Mesenchymal stem cell (in vitro differentiated cells and primary cell): ENCODE results near the gene PRAMEF5. TPM values are rescaled to one million over a fixed set of nuclear protein-coding genes. Genes with fewer than 3 reads are reported as not detected.
"Not testable (repeated sequence)": the region's sequence is repeated elsewhere in the genome, so short reads cannot be mapped to it uniquely, and the experiment has no call there.

Experiments used
- DNase-seq: peaks from one replicate; pipeline ENCODE4 v3.0.0-alpha.2; 2013
- H2AFZ ChIP-seq: one replicate; pipeline ENCODE4 v1.6.1; 2013; ENCODE audit warnings: low read depth, mild to moderate bottlenecking, control low read depth, inconsistent platforms, low read length, moderate library complexity
- H2AK5ac ChIP-seq: 2 replicates; pipeline ENCODE4 v1.6.1; 2013; ENCODE audit warnings: low read length, moderate library complexity, mild to moderate bottlenecking, inconsistent platforms; ENCODE audit not compliant: severe bottlenecking
- H2BK120ac ChIP-seq: one replicate; pipeline ENCODE4 v1.6.1; 2013; ENCODE audit warnings: low read depth, mild to moderate bottlenecking, inconsistent platforms, low read length, moderate library complexity
- H2BK12ac ChIP-seq, 2 experiments: one replicate each; pipeline ENCODE4 v1.6.1; 2013; ENCODE audit warnings: inconsistent platforms in 2 of 2, low read length in 2 of 2, mild to moderate bottlenecking in 2 of 2, moderate library complexity in 2 of 2, control low read depth in 1 of 2
- H2BK15ac ChIP-seq: one replicate; pipeline ENCODE4 v1.6.1; 2013; ENCODE audit warnings: mild to moderate bottlenecking, low read depth, inconsistent platforms; ENCODE audit not compliant: poor library complexity, severe bottlenecking
- H2BK5ac ChIP-seq: 2 replicates; pipeline ENCODE4 v1.6.1; 2013; ENCODE audit warnings: low read depth, mild to moderate bottlenecking, low read length, control low read depth, inconsistent platforms; ENCODE audit not compliant: poor library complexity, severe bottlenecking
- H3K14ac ChIP-seq, 2 experiments: one replicate each; pipeline ENCODE4 v1.6.1; 2013; ENCODE audit warnings: inconsistent platforms in 2 of 2, low read length in 2 of 2, control low read depth in 1 of 2, mild to moderate bottlenecking in 1 of 2, moderate library complexity in 1 of 2
- H3K18ac ChIP-seq, 2 experiments: one replicate each; pipeline ENCODE4 v1.6.1; 2013; ENCODE audit warnings: inconsistent platforms in 2 of 2, low read length in 2 of 2, control low read depth in 1 of 2, low read depth in 1 of 2, mild to moderate bottlenecking in 1 of 2
- H3K23ac ChIP-seq, 2 experiments: one replicate each; pipeline ENCODE4 v1.6.1; 2013; ENCODE audit warnings: inconsistent platforms in 2 of 2, low read length in 2 of 2, mild to moderate bottlenecking in 2 of 2, moderate library complexity in 2 of 2, control low read depth in 1 of 2
- H3K27ac ChIP-seq: 2 replicates; pipeline ENCODE4 v1.5.1; 2013; ENCODE audit warnings: mild to moderate bottlenecking, moderate library complexity, low read length, control low read depth, inconsistent platforms; ENCODE audit not compliant: poor library complexity, severe bottlenecking
- H3K27me3 ChIP-seq, 2 experiments: 2 replicates each; pipeline versions ENCODE4 v1.6.1 to v1.7.0; 2013; ENCODE audit warnings: low read length in 2 of 2, mild to moderate bottlenecking in 2 of 2, moderate library complexity in 2 of 2, control low read depth in 1 of 2, inconsistent platforms in 1 of 2; ENCODE audit not compliant: control insufficient read depth in 1 of 2, insufficient read depth in 1 of 2
- H3K36me3 ChIP-seq, 2 experiments: 2 replicates each; pipeline versions ENCODE4 v1.6.1 to v1.7.0; 2013; ENCODE audit warnings: low read length in 2 of 2, control low read depth in 1 of 2, inconsistent platforms in 1 of 2, low read depth in 1 of 2, mild to moderate bottlenecking in 1 of 2; ENCODE audit not compliant: insufficient read depth in 2 of 2, control insufficient read depth in 1 of 2
- H3K4ac ChIP-seq, 2 experiments: one replicate each; pipeline ENCODE4 v1.6.1; 2013; ENCODE audit warnings: inconsistent platforms in 2 of 2, low read length in 2 of 2, mild to moderate bottlenecking in 2 of 2, moderate library complexity in 2 of 2, control low read depth in 1 of 2, low read depth in 1 of 2
- H3K4me1 ChIP-seq: 2 replicates; pipeline ENCODE4 v1.6.1; 2013; ENCODE audit warnings: low read depth, low read length, control low read depth; ENCODE audit not compliant: control insufficient read depth, insufficient read depth
- H3K4me2 ChIP-seq: 2 replicates; pipeline ENCODE4 v1.6.1; 2013; ENCODE audit warnings: low read length, mild to moderate bottlenecking, inconsistent platforms; ENCODE audit not compliant: poor library complexity, severe bottlenecking
- H3K4me3 ChIP-seq, 2 experiments: 2 replicates each; pipeline versions ENCODE4 v1.5.1 to v1.7.0; 2013; ENCODE audit warnings: low read length in 2 of 2, mild to moderate bottlenecking in 2 of 2, control low read depth in 1 of 2, low read depth in 1 of 2; ENCODE audit not compliant: insufficient read depth in 1 of 2
- H3K79me1 ChIP-seq: replicated peaks from 2 replicates; pipeline ENCODE4 v1.6.1; 2013; ENCODE audit warnings: mild to moderate bottlenecking, control low read depth, low read length, inconsistent platforms; ENCODE audit not compliant: poor library complexity, severe bottlenecking
- H3K9ac ChIP-seq: 2 replicates; pipeline ENCODE4 v1.7.0; 2013; ENCODE audit warnings: mild to moderate bottlenecking, low read length, moderate library complexity
- H3K9me3 ChIP-seq: 2 replicates; pipeline ENCODE4 v1.7.0; 2013; ENCODE audit warnings: mild to moderate bottlenecking, low read length; ENCODE audit not compliant: control insufficient read depth
- H4K8ac ChIP-seq: one replicate; pipeline ENCODE4 v1.6.1; 2013; ENCODE audit warnings: inconsistent platforms, mild to moderate bottlenecking, low read length, moderate library complexity
- H4K91ac ChIP-seq: one replicate; pipeline ENCODE4 v1.6.1; 2013; ENCODE audit warnings: mild to moderate bottlenecking, low read length, inconsistent platforms
- WGBS: methylation state at CpG from one replicate; pipeline ENCODE4 v1.1.7; 2013; ENCODE audit warnings: mixed read lengths; 5-methylcytosine and 5-hydroxymethylcytosine counted together
- small RNA-seq: library from polyadenylated mRNA; stranded (forward); fragments of <200 nt; extraction: miRNeasy Mini kit (QIAGEN cat#:217004); gene quantifications from one replicate; pipeline ENCODE3, GENCODE V24; 2013; ENCODE audit warnings: low read depth

PRAMEF5 gene

DNA sequence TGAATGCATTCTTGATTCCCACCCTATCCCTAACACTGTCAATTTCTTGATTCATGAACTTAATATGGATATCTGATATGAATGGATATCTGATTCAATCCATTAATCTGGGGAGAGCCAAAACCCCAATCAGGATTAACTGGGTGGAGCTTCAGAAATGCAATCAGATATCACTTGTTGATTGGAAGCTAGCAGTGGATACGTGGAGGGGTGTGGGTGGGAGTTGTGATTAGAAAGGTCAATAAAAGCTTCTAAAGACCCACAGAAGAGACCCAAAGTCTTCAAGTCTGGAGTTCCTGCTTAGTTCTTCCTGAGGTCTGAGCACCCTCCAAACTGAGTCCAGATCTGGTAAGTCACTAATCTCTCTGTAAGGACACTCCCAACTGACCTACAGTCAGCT is 49.2 kb downstream of the PRAMEF5 start, which contains the start of gene PRAMEF33:
Gene PRAMEF33 (plus strand): TSS at position 301 of the 400 bp plus-strand sequence. CDS start 2,416 bp downstream, outside the sequence.
- H2BK15ac ChIP-seq, H3K79me1 ChIP-seq, DNase-seq, H3K4me3 ChIP-seq, H2AK5ac ChIP-seq, H3K18ac ChIP-seq, H3K4me2 ChIP-seq, H4K91ac ChIP-seq, H3K14ac ChIP-seq, H3K27ac ChIP-seq, H3K4me1 ChIP-seq, H2BK120ac ChIP-seq, H2BK12ac ChIP-seq, H2AFZ ChIP-seq, H3K27me3 ChIP-seq, H3K36me3 ChIP-seq, H2BK5ac ChIP-seq, H3K23ac ChIP-seq, H4K8ac ChIP-seq, H3K9me3 ChIP-seq, H3K4ac ChIP-seq, H3K9ac ChIP-seq: not testable (repeated sequence)
- WGBS, result no CpG with 5 or more reads among the region's 1 CpG

Small RNA genes within 50 kb of the gene (small RNA-seq; reads per million reads assigned to genes)
- gene RNU6-771P, result not detected
